IMR-90 (cell line): ENCODE measurements around the gene LRRC26. TPM values are rescaled to one million over a fixed set of nuclear protein-coding genes. Genes with fewer than 3 reads are reported as not detected.

ENCODE experiments used
- ATAC-seq: fragments of 200-7000 bp; cut with Tn5 transposase; 2 replicates; pipeline ENCODE4 v1.9.1; 2020; ENCODE audit warnings: low read depth, mild to moderate bottlenecking, moderate library complexity
- BruUV-seq: library from RNA; stranded (reverse); fragments of 400-500 nt; replicated peaks from 2 replicates; lab custom pipeline; 2021; lab: Mats Ljungman, UMichigan
- CTCF ChIA-PET: fragments of 300-600 bp; formaldehyde crosslinking; extraction: SDS; loops from one replicate; lab custom pipeline; 2021; ENCODE audit warnings: antibody characterized with exemption; lab: Yijun Ruan, JAX
- POLR2A ChIA-PET: fragments of 300-600 bp; sonication (Branson Sonifier 250); formaldehyde crosslinking; loops from one replicate; lab custom pipeline; 2022; ENCODE audit warnings: antibody characterized with exemption; ENCODE audit not compliant: unreplicated experiment; lab: Charles Lee
- DNase-seq: peaks from one replicate; pipeline ENCODE4 v3.0.0; 2013
- H2AFZ ChIP-seq: replicated peaks from 2 replicates; pipeline ENCODE3; 2013; ENCODE audit warnings: low read length, mild to moderate bottlenecking; ENCODE audit not compliant: poor library complexity
- H2AK5ac ChIP-seq: 2 replicates; pipeline ENCODE4 v1.6.1; 2013; ENCODE audit warnings: low read depth, low read length, inconsistent platforms
- H2AK9ac ChIP-seq: replicated peaks from 2 replicates; pipeline ENCODE3; 2013; ENCODE audit warnings: mild to moderate bottlenecking, low read depth, low read length, moderate library complexity; ENCODE audit not compliant: poor library complexity
- H2BK120ac ChIP-seq: 2 replicates; pipeline ENCODE4 v1.6.1; 2013; ENCODE audit warnings: low read depth, low read length, inconsistent platforms
- H2BK15ac ChIP-seq: 3 replicates; pipeline ENCODE4 v1.6.1; 2013; ENCODE audit warnings: low read depth, low read length, inconsistent platforms
- H2BK20ac ChIP-seq: 2 replicates; pipeline ENCODE4 v1.6.1; 2013; ENCODE audit warnings: low read depth, mild to moderate bottlenecking, inconsistent platforms, low read length, moderate library complexity
- H2BK5ac ChIP-seq: 2 replicates; pipeline ENCODE4 v1.6.1; 2013; ENCODE audit warnings: mild to moderate bottlenecking, low read depth, low read length, inconsistent platforms; ENCODE audit not compliant: poor library complexity, severe bottlenecking
- H3K14ac ChIP-seq: replicated peaks from 2 replicates; pipeline ENCODE4 v1.6.1; 2013; ENCODE audit warnings: low read depth, low read length, inconsistent platforms
- H3K18ac ChIP-seq: 2 replicates; pipeline ENCODE4 v1.6.1; 2013; ENCODE audit warnings: low read depth, low read length, control low read depth
- H3K23ac ChIP-seq: 2 replicates; pipeline ENCODE4 v1.6.1; 2013; ENCODE audit warnings: low read depth, low read length, inconsistent platforms
- H3K27ac ChIP-seq: 2 replicates; pipeline ENCODE4 v1.5.1; 2013; ENCODE audit warnings: mild to moderate bottlenecking, control low read depth, low read length; ENCODE audit not compliant: insufficient read depth
- H3K27me3 ChIP-seq: 2 replicates; pipeline ENCODE4 v1.6.1; 2013; ENCODE audit warnings: low read length; ENCODE audit not compliant: control insufficient read depth, insufficient read depth
- H3K36me3 ChIP-seq: 2 replicates; pipeline ENCODE4 v1.6.1; 2013; ENCODE audit warnings: low read length, mixed read lengths; ENCODE audit not compliant: control insufficient read depth, insufficient read depth
- H3K4ac ChIP-seq: 2 replicates; pipeline ENCODE4 v1.6.1; 2013; ENCODE audit warnings: low read depth, low read length, inconsistent platforms
- H3K4me1 ChIP-seq: 2 replicates; pipeline ENCODE4 v1.6.1; 2013; ENCODE audit warnings: low read length, mixed read lengths; ENCODE audit not compliant: control insufficient read depth, insufficient read depth
- H3K4me2 ChIP-seq: 2 replicates; pipeline ENCODE4 v1.6.1; 2013; ENCODE audit warnings: low read depth, mild to moderate bottlenecking, control low read depth, low read length, moderate library complexity
- H3K4me3 ChIP-seq: 2 replicates; pipeline ENCODE4 v1.5.1; 2013; ENCODE audit warnings: low read depth, mild to moderate bottlenecking, control low read depth, low read length, moderate library complexity; ENCODE audit not compliant: insufficient read depth
- H3K56ac ChIP-seq: 2 replicates; pipeline ENCODE4 v1.6.1; 2013; ENCODE audit warnings: low read length, inconsistent platforms; ENCODE audit not compliant: insufficient read depth; ENCODE audit errors: extremely low read depth
- H3K79me1 ChIP-seq, 2 experiments: 2 replicates each; pipeline ENCODE4 v1.6.1; 2013; ENCODE audit warnings: low read length in 2 of 2, inconsistent platforms in 1 of 2, low read depth in 1 of 2
- H3K9ac ChIP-seq: 2 replicates; pipeline ENCODE4 v1.6.1; 2013; ENCODE audit warnings: low read depth, low read length, control low read depth
- H3K9me1 ChIP-seq: 2 replicates; pipeline ENCODE4 v1.6.1; 2013; ENCODE audit warnings: low read length, inconsistent platforms; ENCODE audit not compliant: insufficient read depth
- H3K9me3 ChIP-seq: 2 replicates; pipeline ENCODE4 v1.6.1; 2013; ENCODE audit warnings: low read length; ENCODE audit not compliant: control insufficient read depth, insufficient read depth
- H4K20me1 ChIP-seq: 2 replicates; pipeline ENCODE4 v1.6.1; 2013; ENCODE audit warnings: low read length, inconsistent platforms; ENCODE audit not compliant: insufficient read depth
- H4K5ac ChIP-seq: 2 replicates; pipeline ENCODE4 v1.6.1; 2013; ENCODE audit warnings: mild to moderate bottlenecking, low read depth, low read length, control low read depth
- H4K8ac ChIP-seq, 2 experiments: 2 replicates each; pipeline ENCODE4 v1.6.1; 2013; ENCODE audit warnings: low read depth in 2 of 2, low read length in 2 of 2, control low read depth in 1 of 2, inconsistent platforms in 1 of 2
- H4K91ac ChIP-seq: 2 replicates; pipeline ENCODE4 v1.6.1; 2013; ENCODE audit warnings: low read depth, low read length, inconsistent platforms; ENCODE audit not compliant: insufficient read depth
- BHLHE40 ChIP-seq: fragments of 150-350 bp; IDR thresholded peaks from 2 replicates; pipeline ENCODE4 v1.6.1; 2016; ENCODE audit warnings: mild to moderate bottlenecking, low read depth, low read length
- CEBPB ChIP-seq: IDR thresholded peaks from 2 replicates; pipeline ENCODE4 v1.6.1; 2012; ENCODE audit warnings: low read depth, low read length, improper control_type of control experiment
- CTCF ChIP-seq: conservative IDR thresholded peaks from 2 replicates; pipeline ENCODE4 v1.5.1; 2012; ENCODE audit warnings: mild to moderate bottlenecking, low read depth, low read length, improper control_type of control experiment
- ELK1 ChIP-seq: fragments of 150-350 bp; IDR thresholded peaks from 2 replicates; pipeline ENCODE4 v1.6.1; 2016; ENCODE audit warnings: low read depth, mild to moderate bottlenecking, low read length, moderate library complexity, borderline replicate concordance
- FOS ChIP-seq: fragments of 150-350 bp; IDR thresholded peaks from 2 replicates; pipeline ENCODE4 v1.6.1; 2016; ENCODE audit warnings: low read depth, low read length
- MAFK ChIP-seq: IDR thresholded peaks from 2 replicates; pipeline ENCODE4 v1.6.1; 2012; ENCODE audit warnings: low read depth, low read length, improper control_type of control experiment
- MAZ ChIP-seq: IDR thresholded peaks from 2 replicates; pipeline ENCODE4 v1.6.1; 2012; ENCODE audit warnings: low read depth, mild to moderate bottlenecking, low read length, improper control_type of control experiment, moderate library complexity, borderline replicate concordance
- MXI1 ChIP-seq: IDR thresholded peaks from 2 replicates; pipeline ENCODE4 v1.6.1; 2012; ENCODE audit warnings: low read depth, mild to moderate bottlenecking, low read length, moderate library complexity, borderline replicate concordance
- NFE2L2 ChIP-seq: fragments of 150-350 bp; IDR thresholded peaks from 2 replicates; pipeline ENCODE4 v1.6.1; 2016; ENCODE audit warnings: low read depth, mild to moderate bottlenecking, low read length
- POLR2A ChIP-seq: IDR thresholded peaks from 2 replicates; pipeline ENCODE4 v1.6.1; 2012; ENCODE audit warnings: mild to moderate bottlenecking, low read depth, low read length
- RAD21 ChIP-seq: IDR thresholded peaks from 2 replicates; pipeline ENCODE4 v1.6.1; 2012; ENCODE audit warnings: low read length, improper control_type of control experiment
- RCOR1 ChIP-seq: IDR thresholded peaks from 2 replicates; pipeline ENCODE4 v1.6.1; 2012; ENCODE audit warnings: mild to moderate bottlenecking, low read length, improper control_type of control experiment; ENCODE audit not compliant: insufficient replicate concordance
- RFX5 ChIP-seq: IDR thresholded peaks from 2 replicates; pipeline ENCODE4 v1.8.0; 2012; ENCODE audit warnings: low read depth, mild to moderate bottlenecking, low read length, moderate library complexity
- SMC3 ChIP-seq: fragments of 150-350 bp; IDR thresholded peaks from 2 replicates; pipeline ENCODE4 v1.6.1; 2016; ENCODE audit warnings: low read depth, mild to moderate bottlenecking, antibody characterized with exemption, low read length, moderate library complexity
- USF2 ChIP-seq: fragments of 150-350 bp; IDR thresholded peaks from 2 replicates; pipeline ENCODE4 v1.6.1; 2017; ENCODE audit warnings: mild to moderate bottlenecking, antibody characterized with exemption, low read length, low read depth
- WGBS, 2 experiments: methylation state at CpG; one replicate each; pipeline versions ENCODE4 v1.1.5 to v1.1.7; 2013; ENCODE audit warnings: missing lambda C conversion rate in 2 of 2; ENCODE audit not compliant: insufficient read length in 1 of 2; ENCODE audit errors: extremely low coverage in 2 of 2; 5-methylcytosine and 5-hydroxymethylcytosine counted together
- dilution Hi-C: fragments of 300-500 bp; cut with HindIII; formaldehyde crosslinking; loops from one replicate; pipeline ENCODE4 v1.14.3; 2018; ENCODE audit warnings: low sequenced_read_pairs; ENCODE audit not compliant: unreplicated experiment
- in situ Hi-C: fragments of 300-500 bp; cut with MboI; formaldehyde crosslinking; loops from 3 replicates; pipeline ENCODE4 v1.14.3; 2019; ENCODE audit warnings: low sequenced_read_pairs, inconsistent platforms, mixed read lengths
- intact Hi-C: fragments of 100-400 bp; cut with micrococcal nuclease; formaldehyde crosslinking; loops from 2 replicates; pipeline ENCODE4 v1.10.0; 2022
- polyA plus RNA-seq, 3 experiments: library from polyadenylated mRNA; depleted of rRNA; stranded (reverse); fragments of >200 nt; gene quantifications; 2 replicates each; pipeline ENCODE4 v1.2.3, GENCODE V29; 2012; ENCODE audit warnings: low replicate concordance in 1 of 3
- total RNA-seq: library from RNA; depleted of rRNA; stranded (reverse); fragments of >200 nt; gene quantifications from 2 replicates; pipeline ENCODE4 v1.2.3, GENCODE V29; 2012

Gene LRRC26
- total and polyA plus RNA-seq, 2 of the 4 experiments (the other 2 are of a cell fraction) = not detected

- Histone ChIP-seq H3K27ac (no peak overlapping the region), H3K4ac (no peak overlapping the region), H3K4me3 (no peak overlapping the region), H2AFZ (no peak overlapping the region), H2BK120ac (no peak overlapping the region), H4K5ac (no peak overlapping the region), H4K8ac (no peak overlapping the region), H3K4me2 (no peak overlapping the region), H2AK9ac (no peak overlapping the region), H3K23ac (no peak overlapping the region), H3K56ac (no peak overlapping the region), H3K18ac (no peak overlapping the region), H3K36me3 (no peaks in the 10 kb centered on the region), H3K9me1 (no peaks in the 10 kb centered on the region), H3K27me3 (peaks cover 89% of the 10 kb centered on the region), H3K14ac (no peak overlapping the region), H3K4me1 (peaks cover 4% of the 10 kb centered on the region; the same call in 1 of the 2 replicates), H2BK15ac (no peak overlapping the region), H4K91ac (no peak overlapping the region), H2BK20ac (no peak overlapping the region), H3K9ac (no peak overlapping the region), H2BK5ac (no peak overlapping the region), H3K9me3 (no peaks in the 10 kb centered on the region), H3K79me1 (no peaks in the 10 kb centered on the region), H2AK5ac (no peak overlapping the region), H4K20me1 (no peaks in the 10 kb centered on the region)
- ChIA-PET CTCF (no interaction called here), POLR2A (no interaction called here)
- dilution Hi-C loops = no loop called here
- 25% methylated on average over 5 of the region's 34 CpGs; no CpG with 5 or more reads in 1 of the 2 experiments for WGBS, 2 experiments
- no peak for DNase-seq
- intact Hi-C loops = no loop called here
- no TSS peak for BruUV-seq
- no peak for ATAC-seq
- in situ Hi-C loops = no loop called here
- TF ChIP-seq RCOR1 (no peak), MAFK (no peak), RFX5 (no peak), RAD21 (no peak), ELK1 (no peak), CTCF (no peak), FOS (no peak), MAZ (no peak), MXI1 (no peak), NFE2L2 (no peak), USF2 (no peak), SMC3 (no peak), CEBPB (no peak), POLR2A (no peak), BHLHE40 (no peak)
Measured at GRCh38 chr9:137164370-137165249, 5.2 kb downstream of the LRRC26 start.
